Measurements from ENCODE around the gene MLIP. TPM values are rescaled to one million over a fixed set of nuclear protein-coding genes. Genes with fewer than 3 reads are reported as not detected.

The MLIP gene
- total RNA-seq, 4 donors from 2014 or later = 4.0 to 8.1 (median 4.2) TPM; not detected in 1

DNA sequence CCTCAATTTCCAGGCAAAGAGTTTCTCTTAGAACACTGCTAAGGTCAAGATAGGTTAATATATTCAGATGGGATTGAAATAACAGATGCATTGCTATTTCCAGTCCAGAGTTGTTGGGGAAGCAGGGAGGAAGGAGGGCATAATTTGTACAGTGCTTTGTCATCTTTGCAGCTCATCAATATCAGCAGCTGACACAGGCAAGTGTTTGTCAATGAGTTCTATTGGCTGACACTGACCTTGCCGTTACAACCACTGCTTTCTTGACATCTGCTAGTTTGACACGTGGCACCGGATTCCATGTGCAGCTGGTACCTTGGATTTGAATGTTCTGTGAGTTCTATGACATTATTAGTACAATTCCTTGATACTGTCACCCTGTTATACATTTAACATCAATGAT, 28.0 kb upstream of the MLIP start:
- H3K27me3 ChIP-seq = no peaks in the 10 kb centered on the region
- no peak overlapping the region for H3K4me3 ChIP-seq (replicated peaks in 1 of 3)
- intact Hi-C loops (cut with DNase I) = no loop called here
- 76 to 83% methylated on average over 3 of the region's 3 CpGs for WGBS, 2 donors
- no peak for DNase-seq
- peaks cover 0 to 6% of the 10 kb centered on the region in 2 donors for H3K4me1 ChIP-seq
- TF ChIP-seq POLR2A (IDR thresholded peaks at IDR 0.05) = no peak
- TF ChIP-seq, protein P1, sequence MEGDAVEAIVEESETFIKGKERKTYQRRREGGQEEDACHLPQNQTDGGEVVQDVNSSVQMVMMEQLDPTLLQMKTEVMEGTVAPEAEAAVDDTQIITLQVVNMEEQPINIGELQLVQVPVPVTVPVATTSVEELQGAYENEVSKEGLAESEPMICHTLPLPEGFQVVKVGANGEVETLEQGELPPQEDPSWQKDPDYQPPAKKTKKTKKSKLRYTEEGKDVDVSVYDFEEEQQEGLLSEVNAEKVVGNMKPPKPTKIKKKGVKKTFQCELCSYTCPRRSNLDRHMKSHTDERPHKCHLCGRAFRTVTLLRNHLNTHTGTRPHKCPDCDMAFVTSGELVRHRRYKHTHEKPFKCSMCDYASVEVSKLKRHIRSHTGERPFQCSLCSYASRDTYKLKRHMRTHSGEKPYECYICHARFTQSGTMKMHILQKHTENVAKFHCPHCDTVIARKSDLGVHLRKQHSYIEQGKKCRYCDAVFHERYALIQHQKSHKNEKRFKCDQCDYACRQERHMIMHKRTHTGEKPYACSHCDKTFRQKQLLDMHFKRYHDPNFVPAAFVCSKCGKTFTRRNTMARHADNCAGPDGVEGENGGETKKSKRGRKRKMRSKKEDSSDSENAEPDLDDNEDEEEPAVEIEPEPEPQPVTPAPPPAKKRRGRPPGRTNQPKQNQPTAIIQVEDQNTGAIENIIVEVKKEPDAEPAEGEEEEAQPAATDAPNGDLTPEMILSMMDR (IDR thresholded peaks at IDR 0.05) = no peak
- no peaks in the 10 kb centered on the region for H3K36me3 ChIP-seq
- H3K27ac ChIP-seq = no peak overlapping the region
- no peaks in the 10 kb centered on the region for H3K9me3 ChIP-seq

- TF ChIP-seq POLR2A (IDR thresholded peaks at IDR 0.05) = no peak
- TF ChIP-seq, protein P1 (IDR thresholded peaks at IDR 0.05) = no peak
- intact Hi-C loops (cut with DNase I) = no loop called here
- WGBS, 2 donors = 80 to 85% methylated on average over 2 of the region's 2 CpGs
- DNase-seq = no peak
- Histone ChIP-seq H3K27me3 (no peaks in the 10 kb centered on the region), H3K36me3 (no peaks in the 10 kb centered on the region), H3K4me3 (replicated peaks in 1 of 3) (no peak overlapping the region), H3K4me1 (peaks cover 0 to 6% of the 10 kb centered on the region in 2 donors), H3K9me3 (no peaks in the 10 kb centered on the region), H3K27ac (no peak overlapping the region)
Observed at GRCh38 chr6:54084231-54084630, 27.0 kb upstream of the MLIP start.

DNA sequence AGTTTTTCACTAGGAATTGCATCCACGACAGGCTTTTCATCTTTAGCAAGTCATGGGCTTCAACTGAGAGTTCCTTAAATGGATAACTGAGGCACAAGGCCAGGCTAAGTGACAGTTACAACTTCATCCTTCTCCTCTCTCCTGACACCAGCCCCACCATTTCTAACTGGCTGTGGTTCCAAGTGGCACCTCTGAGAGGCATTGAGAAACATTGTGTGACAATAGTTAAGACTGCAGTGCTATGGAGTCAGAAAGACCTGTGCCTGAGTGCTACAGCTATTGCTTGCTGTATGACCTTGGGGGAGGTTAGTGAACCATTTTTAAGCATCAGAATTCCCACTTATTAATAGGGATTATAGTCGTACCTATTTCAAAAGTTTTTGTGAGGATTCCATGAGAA, 26.2 kb upstream of the MLIP start:
- Histone ChIP-seq H3K9me3 (no peaks in the 10 kb centered on the region), H3K36me3 (no peaks in the 10 kb centered on the region), H3K4me3 (replicated peaks in 1 of 3) (no peak overlapping the region), H3K4me1 (peaks cover 0 to 6% of the 10 kb centered on the region in 2 donors), H3K27me3 (no peaks in the 10 kb centered on the region), H3K27ac (no peak overlapping the region)
- intact Hi-C loops (cut with DNase I) = no loop called here
- TF ChIP-seq POLR2A (IDR thresholded peaks at IDR 0.05) = no peak
- TF ChIP-seq, protein P1 (IDR thresholded peaks at IDR 0.05) = no peak
- DNase-seq = no peak
- 38 to 43% methylated on average over 2 of the region's 2 CpGs for WGBS, 2 donors

- Histone ChIP-seq H3K27ac (no peak overlapping the region), H3K27me3 (no peaks in the 10 kb centered on the region), H3K9me3 (no peaks in the 10 kb centered on the region), H3K4me3 (replicated peaks in 1 of 3) (no peak overlapping the region), H3K4me1 (peaks cover 0 to 6% of the 10 kb centered on the region in 2 donors), H3K36me3 (no peaks in the 10 kb centered on the region)
- TF ChIP-seq POLR2A (IDR thresholded peaks at IDR 0.05) = no peak
- TF ChIP-seq, protein P1 (IDR thresholded peaks at IDR 0.05) = no peak
- 43 to 48% methylated on average over 2 of the region's 2 CpGs for WGBS, 2 donors
- intact Hi-C loops (cut with DNase I) = no loop called here
- no peak for DNase-seq
Observed at GRCh38 chr6:54085541-54085940, 25.7 kb upstream of the MLIP start.

- H3K4me1 ChIP-seq = peaks cover 0 to 6% of the 10 kb centered on the region in 2 donors
- no peak overlapping the region for H3K4me3 ChIP-seq (replicated peaks in 1 of 3)
- no peaks in the 10 kb centered on the region for H3K36me3 ChIP-seq
- intact Hi-C loops (cut with DNase I) = no loop called here
- DNase-seq = no peak
- no peak overlapping the region for H3K27ac ChIP-seq
- no peak for TF ChIP-seq POLR2A (IDR thresholded peaks at IDR 0.05)
- TF ChIP-seq, protein P1 (IDR thresholded peaks at IDR 0.05) = no peak
- 76 to 80% methylated on average over 1 of the region's 1 CpG for WGBS, 2 donors
- no peaks in the 10 kb centered on the region for H3K9me3 ChIP-seq
- no peaks in the 10 kb centered on the region for H3K27me3 ChIP-seq
Observed at GRCh38 chr6:54086439-54086838, 24.8 kb upstream of the MLIP start.
